Spleen (tissue), 11 donors: ENCODE results near the gene IQCE. TPM values are rescaled to one million over a fixed set of nuclear protein-coding genes. Genes with fewer than 3 reads are reported as not detected.

Source experiments
- DNase-seq: peaks from one replicate; pipeline ENCODE4 v3.0.0-alpha.2; 2020
- H3K27ac ChIP-seq, 8 donors: fragments of 200-600 bp; sonication (generic) in 7 of 8; 1 replicate in 4 of 8; 2 replicates in 4 of 8; pipeline versions ENCODE4 v1.5.0 to v1.8.0; 2016 to 2021; ENCODE audit warnings: inconsistent platforms in 4 of 8, mild to moderate bottlenecking in 4 of 8, moderate library complexity in 1 of 8
- H3K27me3 ChIP-seq, 7 donors: fragments of 200-600 bp; sonication (generic) in 6 of 7; replicated peaks in 1 of 7; 1 replicate in 4 of 7; 2 replicates in 3 of 7; pipeline versions ENCODE4 v1.5.0 to v1.8.0; 2016 to 2021; ENCODE audit warnings: inconsistent platforms in 3 of 7, mild to moderate bottlenecking in 1 of 7
- H3K36me3 ChIP-seq, 6 donors: fragments of 200-600 bp; sonication (generic) in 5 of 6; 1 replicate in 4 of 6; 2 replicates in 2 of 6; pipeline versions ENCODE4 v1.5.0 to v1.8.0; 2016 to 2021; ENCODE audit warnings: inconsistent platforms in 2 of 6
- H3K4me1 ChIP-seq, 6 donors: fragments of 200-600 bp; sonication (generic) in 5 of 6; 1 replicate in 3 of 6; 2 replicates in 3 of 6; pipeline versions ENCODE4 v1.5.0 to v1.8.0; 2016 to 2021; ENCODE audit warnings: inconsistent platforms in 3 of 6
- H3K4me3 ChIP-seq, 8 donors: fragments of 200-600 bp; sonication (generic) in 7 of 8; 1 replicate in 4 of 8; 2 replicates in 4 of 8; pipeline versions ENCODE4 v1.5.0 to v1.8.0; 2016 to 2021; ENCODE audit warnings: inconsistent platforms in 4 of 8, mild to moderate bottlenecking in 4 of 8, moderate library complexity in 2 of 8
- H3K9me3 ChIP-seq, 8 donors: fragments of 200-600 bp; sonication (generic) in 7 of 8; 1 replicate in 4 of 8; 2 replicates in 4 of 8; pipeline versions ENCODE4 v1.5.0 to v1.8.0; 2016 to 2021; ENCODE audit warnings: inconsistent platforms in 4 of 8
- POLR2A ChIP-seq, 3 donors: fragments of 450-650 bp; IDR thresholded peaks; one replicate each; pipeline ENCODE4 v1.5.1; 2017; ENCODE audit warnings: antibody characterized with exemption in 3 of 3, mild to moderate bottlenecking in 1 of 3
- POLR2AphosphoS5 ChIP-seq, 3 donors: sonication (generic); formaldehyde crosslinking; IDR thresholded peaks; one replicate each; pipeline ENCODE4 v1.5.1; 2017; ENCODE audit warnings: antibody characterized with exemption in 3 of 3
- WGBS, 5 donors: extraction: QIAGEN DNeasy Blood & Tissue Kit in 3 of 5; methylation state at CpG; one replicate each; pipeline versions ENCODE4 v1.1.5 to v1.1.7; 2013 to 2018; 5-methylcytosine and 5-hydroxymethylcytosine counted together
- intact Hi-C: fragments of 100-400 bp; cut with DNase I; formaldehyde crosslinking; loops from one replicate; pipeline ENCODE4 v1.15.0; 2023; ENCODE audit warnings: low total_unique reads
- polyA plus RNA-seq, 3 donors: library from polyadenylated mRNA; stranded (reverse); fragments of 200-250 nt; gene quantifications; one replicate each; pipeline ENCODE4 v1.2.1, GENCODE V29; 2013
- total RNA-seq, 7 donors: library from RNA; depleted of rRNA in 3 of 7; stranded (reverse); fragments of >200 nt in 3 of 7; fragmentation: NEBNext Ultra II Directional in 4 of 7; extraction: Animal tissue kit (Norgen Biotek cat#: 25700) in 4 of 7; gene quantifications; one replicate each; pipeline versions ENCODE4 v1.1.0 to v1.2.1, GENCODE V29; 2016 to 2021
- TF ChIP-seq, protein P1 (sequence below), 11 experiments: fragments of 200-600 bp in 7 of 11; fragments of 450-650 bp in 4 of 11; sonication (generic) in 4 of 11; IDR thresholded peaks in 8 of 11; conservative IDR thresholded peaks in 3 of 11; 1 replicate in 7 of 11; 2 replicates in 4 of 11; pipeline versions ENCODE4 v1.4.0 to v1.8.0; 2016 to 2021; ENCODE audit warnings: antibody characterized with exemption in 11 of 11, inconsistent platforms in 4 of 11, mild to moderate bottlenecking in 1 of 11
- donor health status: healthy with polysubstance abuse.
- donor health status: DM: no; HTN: no; CAD: no; lungs with moderate emphysema.
- donor health status: DM: no; HTN: no; CAD: no.
- donor health status: Bipolar disorder and iron deficiency.
- donor health status: healthy.
- donor health status: DM: no; HTN: no; CAD: no.
- donor health status: DM: yes; HTN: yes; CAD: no.

IQCE gene
- total and polyA plus RNA-seq, 10 donors: 1.2 to 17.1 (median 11.4) TPM

GRCh38 chr7:2635810-2636701 lies 77.3 kb downstream of the IQCE start:
- no peaks in the 10 kb centered on the region for H3K9me3 ChIP-seq
- DNase-seq: peak; percentile 84
- peak overlapping the region in 7 of 8 donors; percentile 70 to 94 (median 91) for H3K27ac ChIP-seq
- H3K4me3 ChIP-seq: no peak overlapping the region
- TF ChIP-seq, protein P1, sequence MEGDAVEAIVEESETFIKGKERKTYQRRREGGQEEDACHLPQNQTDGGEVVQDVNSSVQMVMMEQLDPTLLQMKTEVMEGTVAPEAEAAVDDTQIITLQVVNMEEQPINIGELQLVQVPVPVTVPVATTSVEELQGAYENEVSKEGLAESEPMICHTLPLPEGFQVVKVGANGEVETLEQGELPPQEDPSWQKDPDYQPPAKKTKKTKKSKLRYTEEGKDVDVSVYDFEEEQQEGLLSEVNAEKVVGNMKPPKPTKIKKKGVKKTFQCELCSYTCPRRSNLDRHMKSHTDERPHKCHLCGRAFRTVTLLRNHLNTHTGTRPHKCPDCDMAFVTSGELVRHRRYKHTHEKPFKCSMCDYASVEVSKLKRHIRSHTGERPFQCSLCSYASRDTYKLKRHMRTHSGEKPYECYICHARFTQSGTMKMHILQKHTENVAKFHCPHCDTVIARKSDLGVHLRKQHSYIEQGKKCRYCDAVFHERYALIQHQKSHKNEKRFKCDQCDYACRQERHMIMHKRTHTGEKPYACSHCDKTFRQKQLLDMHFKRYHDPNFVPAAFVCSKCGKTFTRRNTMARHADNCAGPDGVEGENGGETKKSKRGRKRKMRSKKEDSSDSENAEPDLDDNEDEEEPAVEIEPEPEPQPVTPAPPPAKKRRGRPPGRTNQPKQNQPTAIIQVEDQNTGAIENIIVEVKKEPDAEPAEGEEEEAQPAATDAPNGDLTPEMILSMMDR (IDR thresholded peaks at IDR 0.05 in 8 of 11, conservative IDR thresholded peaks at IDR 0.05 in 3 of 11): no peak
- TF ChIP-seq POLR2A (IDR thresholded peaks at IDR 0.05) (no peak), POLR2AphosphoS5 (IDR thresholded peaks at IDR 0.05) (peak; percentile 23 to 68 (median 64))
- H3K4me1 ChIP-seq: peaks cover 63 to 95% (median 88%) of the 10 kb centered on the region in 6 donors
- H3K36me3 ChIP-seq: peaks cover 0 to 28% (median 0%) of the 10 kb centered on the region in 6 donors
- no peaks in the 10 kb centered on the region for H3K27me3 ChIP-seq
- intact Hi-C loops: no loop called here
- 57 to 76% (median 64%) methylated on average over 16 to 22 of the region's 22 CpGs for WGBS, 5 donors

- Histone ChIP-seq H3K36me3 (peaks cover 0 to 28% (median 0%) of the 10 kb centered on the region in 6 donors), H3K27me3 (no peaks in the 10 kb centered on the region), H3K9me3 (no peaks in the 10 kb centered on the region), H3K27ac (peak overlapping the region in 7 of 8 donors; percentile 70 to 94 (median 91)), H3K4me3 (peak overlapping the region in 2 of 8 donors; percentile 7 to 41), H3K4me1 (peaks cover 68 to 100% (median 94%) of the 10 kb centered on the region in 6 donors)
- TF ChIP-seq, protein P1 (IDR thresholded peaks at IDR 0.05 in 8 of 11, conservative IDR thresholded peaks at IDR 0.05 in 3 of 11): no peak
- TF ChIP-seq POLR2A (IDR thresholded peaks at IDR 0.05): no peak
- no peak for TF ChIP-seq POLR2AphosphoS5 (IDR thresholded peaks at IDR 0.05)
- 62 to 79% (median 71%) methylated on average over 13 to 17 of the region's 17 CpGs for WGBS, 5 donors
- DNase-seq: no peak
- intact Hi-C loops: no loop called here
Measured at GRCh38 chr7:2637066-2637471, 78.3 kb downstream of the IQCE start.

DNA sequence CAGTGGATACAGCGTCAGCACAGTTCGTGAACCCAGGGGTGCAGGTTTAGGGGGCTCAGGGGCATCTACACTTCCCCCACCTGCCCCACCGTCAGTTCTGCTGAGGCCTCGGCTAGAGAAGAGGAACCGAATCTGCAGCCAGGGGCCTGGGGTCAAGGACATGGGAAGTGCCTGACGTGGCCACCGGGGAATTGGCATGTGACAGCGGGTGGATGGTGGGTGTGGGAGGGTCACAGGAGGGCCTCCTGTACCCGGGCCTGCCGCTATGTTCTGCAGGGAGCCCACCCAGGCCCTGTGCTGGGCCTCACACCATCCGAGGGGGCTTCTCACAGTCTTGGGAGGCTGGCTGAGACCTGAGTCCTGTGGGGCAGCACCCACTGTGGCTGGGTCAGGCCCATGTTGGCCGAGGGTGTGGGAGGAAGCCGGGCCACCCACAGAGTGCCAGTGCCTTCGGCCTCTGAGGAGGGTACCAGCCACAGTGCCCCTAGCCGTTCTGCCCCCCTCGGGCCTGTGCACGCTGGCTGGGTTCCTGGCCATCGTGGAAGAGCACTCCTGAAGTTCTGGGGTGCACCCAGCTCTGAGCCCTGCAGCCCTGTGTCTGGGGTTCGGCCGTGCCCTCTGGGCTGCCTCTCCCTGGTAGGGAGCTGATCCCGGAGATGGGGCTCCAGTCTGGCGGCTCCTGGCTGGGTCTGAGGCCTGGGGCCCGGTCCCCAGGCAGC lies 78.9 kb downstream of the IQCE start:
- intact Hi-C loops: no loop called here
- Histone ChIP-seq H3K27ac (peak overlapping the region in 7 of 8 donors; percentile 70 to 94 (median 91)), H3K36me3 (peaks cover 0 to 28% (median 0%) of the 10 kb centered on the region in 6 donors), H3K9me3 (no peaks in the 10 kb centered on the region), H3K4me1 (peaks cover 69 to 100% (median 98%) of the 10 kb centered on the region in 6 donors), H3K4me3 (peak overlapping the region in 2 of 8 donors; percentile 7 to 41), H3K27me3 (no peaks in the 10 kb centered on the region)
- peak; percentile 94 for DNase-seq
- TF ChIP-seq POLR2A (IDR thresholded peaks at IDR 0.05): no peak
- TF ChIP-seq, protein P1 (IDR thresholded peaks at IDR 0.05 in 8 of 11, conservative IDR thresholded peaks at IDR 0.05 in 3 of 11): peak in 4 of 11 experiments; percentile 16 to 44 (median 30)
- peak; percentile 85 to 88 (median 86) for TF ChIP-seq POLR2AphosphoS5 (IDR thresholded peaks at IDR 0.05)
- 30 to 49% (median 41%) methylated on average over 15 to 23 of the region's 23 CpGs for WGBS, 5 donors
